NT2/D1 (cell line): ENCODE data around the gene CPNE5.

Experiments used
- SUZ12 ChIP-seq: IDR thresholded peaks from 2 replicates; pipeline ENCODE4 v1.6.1; 2011; ENCODE audit not compliant: insufficient read length, insufficient read depth; ENCODE audit errors: extremely low read depth
- YY1 ChIP-seq: IDR thresholded peaks from 2 replicates; pipeline ENCODE4 v1.6.1; 2011; ENCODE audit not compliant: insufficient read length, insufficient read depth
- ZNF274 ChIP-seq: IDR thresholded peaks from 2 replicates; pipeline ENCODE4 v1.6.1; 2011; ENCODE audit warnings: mild to moderate bottlenecking, low read depth, low read length

GRCh38 chr6:36757943-36758508 lies 81.2 kb downstream of the CPNE5 start:
- TF ChIP-seq SUZ12 (no peak), YY1 (no peak), ZNF274 (no peak)
